ENCODE measurements around the gene ITGB1.

The ITGB1 gene

GRCh38 chr10:32942081-32942480 is 15.9 kb downstream of the ITGB1 start:
- H3K4me1 ChIP-seq (ENCODE audit: control extremely low read depth in 1 of 4, control insufficient read depth in 4 of 4, insufficient read depth in 4 of 4, low read length in 3 of 4) = peaks cover 14 to 45% (median 19%) of the 10 kb centered on the region in 4 experiments

GRCh38 chr10:32941357-32941756 is 16.7 kb downstream of the ITGB1 start:
- H3K4me1 ChIP-seq (ENCODE audit: control extremely low read depth in 1 of 4, control insufficient read depth in 4 of 4, insufficient read depth in 4 of 4, low read length in 3 of 4) = peaks cover 14 to 45% (median 19%) of the 10 kb centered on the region in 4 experiments
- H3K27me3 ChIP-seq (replicated peaks in 2 of 5; ENCODE audit: control insufficient read depth in 4 of 5, insufficient read depth in 5 of 5, low read length in 4 of 5) = no peaks in the 10 kb centered on the region
- no peaks in the 10 kb centered on the region for H3K36me3 ChIP-seq (ENCODE audit: control insufficient read depth in 4 of 4, insufficient read depth in 4 of 4, low read length in 3 of 4)
- POLR2A ChIA-PET = no interaction called here
- no peak for DNase-seq
- no CpG with 5 or more reads among the region's 2 CpGs for WGBS (ENCODE audit: insufficient coverage)
- H3K4me3 ChIP-seq (ENCODE audit: control insufficient read depth in 1 of 7, extremely low read depth in 1 of 7, insufficient read depth in 4 of 7, low read depth in 2 of 7, low read length in 6 of 7) = no peak overlapping the region
- CTCF ChIA-PET = no interaction called here
- H3K27ac ChIP-seq (ENCODE audit: insufficient read depth in 1 of 2, low read depth in 1 of 2, low read length in 2 of 2, poor library complexity in 1 of 2, severe bottlenecking in 2 of 2) = no peak overlapping the region
- H3K9me3 ChIP-seq (ENCODE audit: control extremely low read depth in 1 of 5, control insufficient read depth in 4 of 5, insufficient read depth in 2 of 5, low read depth in 1 of 5, low read length in 4 of 5) = no peaks in the 10 kb centered on the region

More at GRCh38 chr10:32942081-32942480, 15.9 kb downstream of the ITGB1 start:
- no peaks in the 10 kb centered on the region for H3K9me3 ChIP-seq (ENCODE audit: control extremely low read depth in 1 of 5, control insufficient read depth in 4 of 5, insufficient read depth in 2 of 5, low read depth in 1 of 5, low read length in 4 of 5)
- no CpG with 5 or more reads among the region's 1 CpG for whole genome bisulfite sequencing (ENCODE audit: insufficient coverage)
- ChIA-PET CTCF (no interaction called here), POLR2A (no interaction called here)
- H3K27ac ChIP-seq (ENCODE audit: insufficient read depth in 1 of 2, low read depth in 1 of 2, low read length in 2 of 2, poor library complexity in 1 of 2, severe bottlenecking in 2 of 2) = no peak overlapping the region
- no peak overlapping the region for H3K4me3 ChIP-seq (ENCODE audit: control insufficient read depth in 1 of 7, extremely low read depth in 1 of 7, insufficient read depth in 4 of 7, low read depth in 2 of 7, low read length in 6 of 7)
- no peaks in the 10 kb centered on the region for H3K27me3 ChIP-seq (replicated peaks in 2 of 5; ENCODE audit: control insufficient read depth in 4 of 5, insufficient read depth in 5 of 5, low read length in 4 of 5)
- H3K36me3 ChIP-seq (ENCODE audit: control insufficient read depth in 4 of 4, insufficient read depth in 4 of 4, low read length in 3 of 4) = no peaks in the 10 kb centered on the region
- no peak for DNase-seq

- ChIA-PET CTCF (interaction anchor here (1.1 kb wide), 1 partner anchor 46 kb away, joined by 3 read pairs; no protein-coding TSS in a partner anchor), POLR2A (no interaction called here)
- Histone ChIP-seq H3K27me3 (replicated peaks in 2 of 5; ENCODE audit: control insufficient read depth in 4 of 5, insufficient read depth in 5 of 5, low read length in 4 of 5) (no peaks in the 10 kb centered on the region), H3K36me3 (ENCODE audit: control insufficient read depth in 4 of 4, insufficient read depth in 4 of 4, low read length in 3 of 4) (no peaks in the 10 kb centered on the region), H3K4me3 (ENCODE audit: control insufficient read depth in 1 of 7, extremely low read depth in 1 of 7, insufficient read depth in 4 of 7, low read depth in 2 of 7, low read length in 6 of 7) (no peak overlapping the region), H3K27ac (ENCODE audit: insufficient read depth in 1 of 2, low read depth in 1 of 2, low read length in 2 of 2, poor library complexity in 1 of 2, severe bottlenecking in 2 of 2) (no peak overlapping the region), H3K9me3 (ENCODE audit: control extremely low read depth in 1 of 5, control insufficient read depth in 4 of 5, insufficient read depth in 2 of 5, low read depth in 1 of 5, low read length in 4 of 5) (no peaks in the 10 kb centered on the region), H3K4me1 (ENCODE audit: control extremely low read depth in 1 of 4, control insufficient read depth in 4 of 4, insufficient read depth in 4 of 4, low read length in 3 of 4) (peaks cover 14 to 45% (median 19%) of the 10 kb centered on the region in 4 experiments)
- no peak for DNase-seq
- WGBS (ENCODE audit: insufficient coverage) = 98% methylated on average over 5 of the region's 10 CpGs
Observed at GRCh38 chr10:32940321-32941301, 17.4 kb downstream of the ITGB1 start.

- Histone ChIP-seq H3K36me3 (ENCODE audit: control insufficient read depth in 4 of 4, insufficient read depth in 4 of 4, low read length in 3 of 4) (peaks cover 0 to 4% (median 2%) of the 10 kb centered on the region in 4 experiments), H3K27ac (ENCODE audit: insufficient read depth in 1 of 2, low read depth in 1 of 2, low read length in 2 of 2, poor library complexity in 1 of 2, severe bottlenecking in 2 of 2) (no peak overlapping the region), H3K27me3 (replicated peaks in 2 of 5; ENCODE audit: control insufficient read depth in 4 of 5, insufficient read depth in 5 of 5, low read length in 4 of 5) (no peaks in the 10 kb centered on the region), H3K4me3 (ENCODE audit: control insufficient read depth in 1 of 7, extremely low read depth in 1 of 7, insufficient read depth in 4 of 7, low read depth in 2 of 7, low read length in 6 of 7) (no peak overlapping the region), H3K9me3 (ENCODE audit: control extremely low read depth in 1 of 5, control insufficient read depth in 4 of 5, insufficient read depth in 2 of 5, low read depth in 1 of 5, low read length in 4 of 5) (no peaks in the 10 kb centered on the region), H3K4me1 (ENCODE audit: control extremely low read depth in 1 of 4, control insufficient read depth in 4 of 4, insufficient read depth in 4 of 4, low read length in 3 of 4) (peaks cover 14 to 45% (median 19%) of the 10 kb centered on the region in 4 experiments)
- WGBS (ENCODE audit: insufficient coverage) = 97% methylated on average over 8 of the region's 10 CpGs
- DNase-seq = no peak
- ChIA-PET POLR2A (no interaction called here), CTCF (interaction anchor here (1.1 to 1.6 kb wide), 2 partner anchors 16 to 47 kb away, joined by 3 to 5 read pairs; no protein-coding TSS in a partner anchor)
Observed at GRCh38 chr10:32939296-32940111, 18.5 kb downstream of the ITGB1 start.

GRCh38 chr10:32938554-32939061 is 19.4 kb downstream of the ITGB1 start:
- DNase-seq = peak in 1 of 3 donors; percentile 34
- H3K4me3 ChIP-seq (ENCODE audit: control insufficient read depth in 1 of 7, extremely low read depth in 1 of 7, insufficient read depth in 4 of 7, low read depth in 2 of 7, low read length in 6 of 7) = peak overlapping the region in 2 of 7 experiments; percentile 1 to 31
- no peak overlapping the region for H3K27ac ChIP-seq (ENCODE audit: insufficient read depth in 1 of 2, low read depth in 1 of 2, low read length in 2 of 2, poor library complexity in 1 of 2, severe bottlenecking in 2 of 2)
- H3K36me3 ChIP-seq (ENCODE audit: control insufficient read depth in 4 of 4, insufficient read depth in 4 of 4, low read length in 3 of 4) = peaks cover 0 to 4% (median 3%) of the 10 kb centered on the region in 4 experiments
- WGBS (ENCODE audit: insufficient coverage) = 53% methylated on average over 11 of the region's 14 CpGs
- ChIA-PET POLR2A (no interaction called here), CTCF (interaction anchor here (0.9 to 1.6 kb wide), 2 partner anchors 17 to 18 kb away, joined by 3 to 5 read pairs; no protein-coding TSS in a partner anchor)
- peaks cover 11 to 37% (median 17%) of the 10 kb centered on the region in 4 experiments for H3K4me1 ChIP-seq (ENCODE audit: control extremely low read depth in 1 of 4, control insufficient read depth in 4 of 4, insufficient read depth in 4 of 4, low read length in 3 of 4)
- no peaks in the 10 kb centered on the region for H3K9me3 ChIP-seq (ENCODE audit: control extremely low read depth in 1 of 5, control insufficient read depth in 4 of 5, insufficient read depth in 2 of 5, low read depth in 1 of 5, low read length in 4 of 5)
- H3K27me3 ChIP-seq (replicated peaks in 2 of 5; ENCODE audit: control insufficient read depth in 4 of 5, insufficient read depth in 5 of 5, low read length in 4 of 5) = no peaks in the 10 kb centered on the region

- CTCF ChIA-PET = interaction anchor here (0.9 to 1.6 kb wide), 2 partner anchors 17 to 19 kb away, joined by 3 to 5 read pairs; no protein-coding TSS in a partner anchor
- H3K4me1 ChIP-seq (ENCODE audit: control extremely low read depth in 1 of 4, control insufficient read depth in 4 of 4, insufficient read depth in 4 of 4, low read length in 3 of 4) = peaks cover 11 to 32% (median 15%) of the 10 kb centered on the region in 4 experiments
Observed at GRCh38 chr10:32937911-32938424, 20.1 kb downstream of the ITGB1 start.

More at GRCh38 chr10:32937911-32938424, 20.1 kb downstream of the ITGB1 start:
- peaks cover 1 to 9% (median 6%) of the 10 kb centered on the region in 4 experiments for H3K36me3 ChIP-seq (ENCODE audit: control insufficient read depth in 4 of 4, insufficient read depth in 4 of 4, low read length in 3 of 4)
- 45% methylated on average over 4 of the region's 5 CpGs for WGBS (ENCODE audit: insufficient coverage)
- H3K27ac ChIP-seq (ENCODE audit: insufficient read depth in 1 of 2, low read depth in 1 of 2, low read length in 2 of 2, poor library complexity in 1 of 2, severe bottlenecking in 2 of 2) = no peak overlapping the region
- H3K9me3 ChIP-seq (ENCODE audit: control extremely low read depth in 1 of 5, control insufficient read depth in 4 of 5, insufficient read depth in 2 of 5, low read depth in 1 of 5, low read length in 4 of 5) = no peaks in the 10 kb centered on the region
- DNase-seq = peak in 2 of 3 donors; percentile 56 to 64
- POLR2A ChIA-PET = interaction anchor here (0.6 kb wide), 1 partner anchor 629 kb away, joined by 3 read pairs; no protein-coding TSS in a partner anchor
- no peaks in the 10 kb centered on the region for H3K27me3 ChIP-seq (replicated peaks in 2 of 5; ENCODE audit: control insufficient read depth in 4 of 5, insufficient read depth in 5 of 5, low read length in 4 of 5)
- no peak overlapping the region for H3K4me3 ChIP-seq (ENCODE audit: control insufficient read depth in 1 of 7, extremely low read depth in 1 of 7, insufficient read depth in 4 of 7, low read depth in 2 of 7, low read length in 6 of 7)
